GM12878 (cell line): ENCODE measurements around the gene FOXP1. TPM values are rescaled to one million over a fixed set of nuclear protein-coding genes. Genes with fewer than 3 reads are reported as not detected.

Source experiments
- ATAC-seq: fragments of 200-7000 bp; cut with Tn5 transposase; 3 replicates; pipeline ENCODE4 v1.9.1; 2020; ENCODE audit warnings: mild to moderate bottlenecking, moderate library complexity
- BruUV-seq: library from RNA; stranded (reverse); fragments of 400-500 nt; replicated peaks from 2 replicates; lab custom pipeline; 2021; lab: Mats Ljungman, UMichigan
- CTCF ChIA-PET: fragments of 300-600 bp; sonication (Branson Sonifier 250); formaldehyde crosslinking; extraction: SDS; loops from one replicate; lab custom pipeline; 2021; ENCODE audit warnings: inconsistent platforms; lab: Yijun Ruan, JAX
- POLR2A ChIA-PET: fragments of 350-600 bp; formaldehyde crosslinking; extraction: SDS; loops from one replicate; lab custom pipeline; 2021; ENCODE audit warnings: inconsistent platforms; lab: Charles Lee
- RAD21 ChIA-PET: fragments of 300-600 bp; sonication (Branson Sonifier 250); formaldehyde crosslinking; loops from one replicate; lab custom pipeline; 2023; ENCODE audit warnings: antibody characterized with exemption; ENCODE audit not compliant: unreplicated experiment; lab: Charles Lee
- SMC1A ChIA-PET: fragments of 300-600 bp; sonication (Branson Sonifier 250); formaldehyde crosslinking; loops from one replicate; lab custom pipeline; 2023; ENCODE audit not compliant: unreplicated experiment, uncharacterized antibody; lab: Charles Lee
- DNase-seq: peaks from one replicate; pipeline ENCODE4 v3.0.0-alpha.2; 2011; ENCODE audit warnings: low read depth, low spot score
- FAIRE-seq: peaks from 3 replicates; lab custom pipeline; 2011; peaks lifted over from hg19 to GRCh38; lab: Jason Lieb, UNC
- H2AFZ ChIP-seq: 2 replicates; pipeline ENCODE4 v1.6.0; 2011; ENCODE audit warnings: low read depth, low read length, control low read depth; ENCODE audit not compliant: control insufficient read depth
- H3K27ac ChIP-seq: 2 replicates; pipeline ENCODE4 v1.5.1; 2011; ENCODE audit warnings: control low read depth; ENCODE audit not compliant: control insufficient read depth, insufficient read depth
- H3K27me3 ChIP-seq, 2 experiments: replicated peaks in 1 of 2; 2 replicates each; pipeline versions ENCODE4 v1.6.0 to v1.6.1; 2011; ENCODE audit warnings: low read length in 1 of 2; ENCODE audit not compliant: control insufficient read depth in 2 of 2, insufficient read depth in 2 of 2
- H3K36me3 ChIP-seq, 2 experiments: 2 replicates each; pipeline ENCODE4 v1.5.1; 2011; ENCODE audit warnings: low read length in 1 of 2; ENCODE audit not compliant: control insufficient read depth in 2 of 2, insufficient read depth in 2 of 2
- H3K4me1 ChIP-seq: 2 replicates; pipeline ENCODE4 v1.6.1; 2011; ENCODE audit warnings: mild to moderate bottlenecking, low read length, moderate library complexity, mixed read lengths; ENCODE audit not compliant: control insufficient read depth, insufficient read depth
- H3K4me2 ChIP-seq: 2 replicates; pipeline ENCODE4 v1.6.0; 2011; ENCODE audit warnings: control low read depth; ENCODE audit not compliant: control insufficient read depth, insufficient read depth
- H3K4me3 ChIP-seq: fragments of 200-600 bp; sonication (generic); 2 replicates; pipeline ENCODE4 v1.5.1; 2016
- H3K79me2 ChIP-seq: 2 replicates; pipeline ENCODE4 v1.6.0; 2011; ENCODE audit warnings: low read length; ENCODE audit not compliant: control insufficient read depth, insufficient read depth
- H3K9ac ChIP-seq: 2 replicates; pipeline ENCODE4 v1.8.0; 2011; ENCODE audit warnings: low read length, control low read depth, mixed read lengths; ENCODE audit not compliant: control insufficient read depth, insufficient read depth
- H3K9me3 ChIP-seq: replicated peaks from 3 replicates; pipeline ENCODE4 v1.5.1; 2011; ENCODE audit warnings: mild to moderate bottlenecking, low read length; ENCODE audit not compliant: control insufficient read depth, insufficient read depth
- H4K20me1 ChIP-seq: 2 replicates; pipeline ENCODE4 v1.6.0; 2011; ENCODE audit not compliant: control insufficient read depth, insufficient read depth
- ATF2 ChIP-seq: IDR thresholded peaks from 2 replicates; pipeline ENCODE4 v1.6.1; 2012; ENCODE audit warnings: low read length, inconsistent platforms
- BACH1 ChIP-seq: fragments of 450-650 bp; IDR thresholded peaks from 2 replicates; pipeline ENCODE4 v1.6.1; 2017; ENCODE audit warnings: mild to moderate bottlenecking, borderline replicate concordance
- CBX3 ChIP-seq: fragments of 200-600 bp; sonication (generic); IDR thresholded peaks from 2 replicates; pipeline ENCODE4 v1.6.1; 2016; ENCODE audit warnings: low read depth, borderline replicate concordance
- CBX5 ChIP-seq: sonication (generic); IDR thresholded peaks from 2 replicates; pipeline ENCODE4 v1.6.1; 2016; ENCODE audit warnings: low read depth, moderate library complexity, mild to moderate bottlenecking, inconsistent platforms
- CHD4 ChIP-seq: fragments of 200-600 bp; sonication (generic); IDR thresholded peaks from 2 replicates; pipeline ENCODE4 v1.6.1; 2016; ENCODE audit warnings: mild to moderate bottlenecking
- CREM ChIP-seq: IDR thresholded peaks from 2 replicates; pipeline ENCODE4 v1.6.1; 2014; ENCODE audit warnings: antibody characterized with exemption, low read depth
- E2F4 ChIP-seq: IDR thresholded peaks from 2 replicates; pipeline ENCODE4 v1.6.1; 2012; ENCODE audit warnings: low read depth, low read length, improper control_type of control experiment
- ETV6 ChIP-seq, 2 experiments: fragments of 450-650 bp in 1 of 2; IDR thresholded peaks in 1 of 2; conservative IDR thresholded peaks in 1 of 2; 2 replicates each; pipeline ENCODE4 v1.6.1; 2014; ENCODE audit warnings: antibody characterized with exemption in 1 of 2, borderline replicate concordance in 1 of 2, low read depth in 1 of 2, mild to moderate bottlenecking in 1 of 2, moderate library complexity in 1 of 2
- EZH2 ChIP-seq: IDR thresholded peaks from 2 replicates; pipeline ENCODE4 v1.6.1; 2012; ENCODE audit warnings: low read depth, mild to moderate bottlenecking, control low read depth, inconsistent platforms, low read length, borderline replicate concordance; ENCODE audit not compliant: control insufficient read depth
- FOXK2 ChIP-seq: fragments of 450-650 bp; IDR thresholded peaks from 2 replicates; pipeline ENCODE4 v1.6.1; 2017; ENCODE audit warnings: mild to moderate bottlenecking, moderate library complexity
- GATAD2B ChIP-seq: fragments of 450-650 bp; conservative IDR thresholded peaks from 2 replicates; pipeline ENCODE4 v1.6.1; 2017; ENCODE audit warnings: low read depth, mild to moderate bottlenecking, moderate library complexity
- HSF1 ChIP-seq: fragments of 150-350 bp; IDR thresholded peaks from 2 replicates; pipeline ENCODE4 v1.6.1; 2014; ENCODE audit warnings: mild to moderate bottlenecking, low read depth, low read length
- MTA2 ChIP-seq: fragments of 450-650 bp; IDR thresholded peaks from 2 replicates; pipeline ENCODE4 v1.6.1; 2016; ENCODE audit warnings: low read depth, mild to moderate bottlenecking, moderate library complexity
- POLR2AphosphoS5 ChIP-seq: IDR thresholded peaks from 2 replicates; pipeline ENCODE4 v1.6.1; 2011; ENCODE audit warnings: mild to moderate bottlenecking, low read length, inconsistent platforms
- ZBTB11 ChIP-seq: fragments of 450-650 bp; formaldehyde crosslinking; IDR thresholded peaks from 2 replicates; pipeline ENCODE4 v1.5.0; 2022; ENCODE audit warnings: mild to moderate bottlenecking, missing genetic modification characterization
- ZNF217 ChIP-seq: fragments of 450-650 bp; IDR thresholded peaks from 2 replicates; pipeline ENCODE4 v1.6.1; 2017; ENCODE audit warnings: antibody characterized with exemption, mild to moderate bottlenecking
- ZNF274 ChIP-seq: IDR thresholded peaks from one replicate; pipeline ENCODE4 v1.8.0; 2011; ENCODE audit not compliant: insufficient read length, insufficient read depth
- WGBS: methylation state at CpG from one replicate; pipeline ENCODE4 v1.1.6; 2016; ENCODE audit warnings: low lambda C conversion rate; ENCODE audit not compliant: insufficient replicate concordance, insufficient coverage; ENCODE audit errors: missing lambda C conversion rate; 5-methylcytosine and 5-hydroxymethylcytosine counted together
- in situ Hi-C: fragments of 300-500 bp; cut with MboI; formaldehyde crosslinking; loops from 9 replicates; pipeline ENCODE4 v1.14.3; 2018; ENCODE audit warnings: mixed read lengths
- intact Hi-C: fragments of 100-400 bp; cut with micrococcal nuclease; formaldehyde crosslinking; loops from one replicate; pipeline ENCODE4 v1.14.2; 2022; ENCODE audit not compliant: unreplicated experiment
- polyA plus RNA-seq, 11 experiments: library from polyadenylated mRNA; depleted of rRNA in 4 of 11; unstranded in 6 of 11; stranded (reverse) in 5 of 11; fragments of >200 nt; fragmentation: Nextera tagmentation in 4 of 11; fragmentation: Illumina TruSeq in 1 of 11; extraction: Ambion mirVana in 4 of 11; extraction: Trizol in 1 of 11; gene quantifications; 1 replicate in 1 of 11; 2 replicates in 10 of 11; pipeline versions ENCODE4 v1.2.1 to v1.2.3, GENCODE V29; 2011 to 2016; ENCODE audit warnings: inconsistent platforms in 2 of 11, missing spikeins in 2 of 11, low read depth in 1 of 11
- total RNA-seq, 4 experiments: library from RNA; depleted of rRNA in 3 of 4; stranded (reverse); fragments of >200 nt in 3 of 4; fragmentation: Illumina TruSeq in 1 of 4; extraction: Trizol in 1 of 4; gene quantifications; 2 replicates each; pipeline versions ENCODE4 v1.2.1 to v1.2.3, GENCODE V29; 2013 to 2021

FOXP1 gene
- total and polyA plus RNA-seq, 10 of the 15 experiments (the other 5 are each of a cell fraction or from before 2014, with no cell fraction given), result 0.05 to 1.6 (median 0.20) TPM; not detected in 1

GRCh38 chr3:71078199-71078598, 505.3 kb downstream of the FOXP1 start:
- POLR2A ChIA-PET, result no interaction called here
- no peak overlapping the region for H3K27ac ChIP-seq
- no peak for FAIRE-seq

More at GRCh38 chr3:71078199-71078598, 505.3 kb downstream of the FOXP1 start:
- Histone ChIP-seq H3K4me2 (no peak overlapping the region), H3K79me2 (no peaks in the 10 kb centered on the region), H3K9me3 (peaks cover 2% of the 10 kb centered on the region; the same call in 1 of the 3 replicates), H3K9ac (no peak overlapping the region), H3K4me1 (no peaks in the 10 kb centered on the region; the same call in 1 of the 2 replicates), H3K4me3 (no peak overlapping the region), H2AFZ (no peak overlapping the region), H3K27me3 (peaks cover 0 to 2% of the 10 kb centered on the region in 2 experiments; a peak in 2 of 4 replicates), H3K36me3 (no peaks in the 10 kb centered on the region), H4K20me1 (no peaks in the 10 kb centered on the region)
- ChIA-PET RAD21 (no interaction called here), CTCF (no interaction called here), SMC1A (no interaction called here)
- TF ChIP-seq FOXK2 (no peak), ZNF217 (no peak), ZBTB11 (CRISPR knock-in tag) (no peak), ZNF274 (no peak), CBX5 (no peak), BACH1 (no peak), POLR2AphosphoS5 (no peak), CBX3 (no peak), CHD4 (no peak), GATAD2B (no peak), EZH2 (no peak), ATF2 (no peak), ETV6 (conservative IDR thresholded peaks at IDR 0.05 in 1 of 2, IDR thresholded peaks at IDR 0.05 in 1 of 2; ENCODE audit: borderline replicate concordance in 1 of 2, low read depth in 1 of 2) (no peak), HSF1 (no peak), MTA2 (no peak), CREM (no peak), E2F4 (no peak)
- in situ Hi-C loops (no loop called here), intact Hi-C loops (no loop called here)
- 21% methylated on average over 3 of the region's 3 CpGs for WGBS
- ATAC-seq (no peak), DNase-seq (no peak)
- no TSS peak for BruUV-seq
